HEK293 (cell line): ENCODE results near the gene FUBP1.

Experiments used
- CTCF ChIA-PET: fragments of 350-600 bp; formaldehyde crosslinking; extraction: SDS; loops from one replicate; lab custom pipeline; 2021; ENCODE audit warnings: antibody characterized with exemption; lab: Yijun Ruan, JAX
- POLR2A ChIA-PET: fragments of 300-600 bp; formaldehyde crosslinking; extraction: SDS; loops from one replicate; lab custom pipeline; 2020; ENCODE audit warnings: antibody characterized with exemption, inconsistent platforms; lab: Yijun Ruan, JAX
- H3K27ac ChIP-seq: fragments of 200-500 bp; sonication (Bioruptor generic); 2 replicates; pipeline ENCODE4 v1.5.1; 2014; ENCODE audit warnings: low read depth, low read length, control low read depth, inconsistent platforms; ENCODE audit errors: extremely low read depth
- H3K36me3 ChIP-seq, 2 experiments: fragments of 200-500 bp in 1 of 2; sonication (Bioruptor generic) in 1 of 2; 1 replicate in 1 of 2; 2 replicates in 1 of 2; pipeline ENCODE4 v1.5.1; 2014 to 2017; ENCODE audit warnings: inconsistent platforms in 2 of 2, low read length in 2 of 2; ENCODE audit not compliant: control insufficient read depth in 2 of 2, insufficient read depth in 1 of 2
- H3K4me1 ChIP-seq: fragments of 200-500 bp; sonication (Bioruptor generic); 2 replicates; pipeline ENCODE4 v1.5.1; 2014; ENCODE audit warnings: mild to moderate bottlenecking, low read length, inconsistent platforms; ENCODE audit not compliant: control insufficient read depth, insufficient read depth
- H3K4me3 ChIP-seq: 2 replicates; pipeline ENCODE4 v1.5.1; 2011; ENCODE audit warnings: low read depth, mild to moderate bottlenecking, control low read depth, low read length, moderate library complexity
- H3K9me3 ChIP-seq: fragments of 200-500 bp; sonication (Bioruptor generic); 2 replicates; pipeline ENCODE4 v1.5.1; 2014; ENCODE audit warnings: low read depth, low read length, inconsistent platforms; ENCODE audit not compliant: control insufficient read depth, insufficient read depth
- BCL11B ChIP-seq: fragments of 450-650 bp; formaldehyde crosslinking; IDR thresholded peaks from 2 replicates; pipeline ENCODE4 v1.5.1; 2016; ENCODE audit warnings: low read depth, missing biosample characterization, missing genetic modification characterization
- FEZF1 ChIP-seq: fragments of 450-650 bp; formaldehyde crosslinking; IDR thresholded peaks from 2 replicates; pipeline ENCODE4 v1.5.1; 2016; ENCODE audit warnings: missing biosample characterization, missing genetic modification characterization
- GFI1B ChIP-seq: fragments of 450-650 bp; formaldehyde crosslinking; IDR thresholded peaks from 2 replicates; pipeline ENCODE4 v1.5.1; 2016; ENCODE audit warnings: missing biosample characterization, missing genetic modification characterization
- HOXC10 ChIP-seq: sonication (generic); formaldehyde crosslinking; IDR thresholded peaks from 2 replicates; pipeline ENCODE4 v1.8.1; 2023; ENCODE audit warnings: mild to moderate bottlenecking, missing genetic modification reagents
- HOXD13 ChIP-seq: sonication (generic); formaldehyde crosslinking; IDR thresholded peaks from 2 replicates; pipeline ENCODE4 v1.8.0; 2022; ENCODE audit warnings: missing genetic modification reagents, borderline replicate concordance
- KLF8 ChIP-seq: fragments of 450-650 bp; formaldehyde crosslinking; IDR thresholded peaks from 2 replicates; pipeline ENCODE4 v1.5.1; 2016; ENCODE audit warnings: missing biosample characterization, missing genetic modification characterization
- MZF1 ChIP-seq: fragments of 450-650 bp; formaldehyde crosslinking; IDR thresholded peaks from 2 replicates; pipeline ENCODE4 v1.5.1; 2017; ENCODE audit warnings: missing biosample characterization, missing genetic modification characterization, borderline replicate concordance
- PRDM1 ChIP-seq: fragments of 450-650 bp; formaldehyde crosslinking; IDR thresholded peaks from 2 replicates; pipeline ENCODE4; 2016; ENCODE audit warnings: missing biosample characterization, missing genetic modification characterization
- SCRT1 ChIP-seq: fragments of 450-650 bp; formaldehyde crosslinking; IDR thresholded peaks from 2 replicates; pipeline ENCODE4 v1.5.1; 2016; ENCODE audit warnings: missing biosample characterization, missing genetic modification characterization, borderline replicate concordance
- WT1 ChIP-seq: fragments of 450-650 bp; formaldehyde crosslinking; IDR thresholded peaks from 2 replicates; pipeline ENCODE4 v1.5.1; 2016; ENCODE audit warnings: missing biosample characterization, missing genetic modification characterization
- ZBTB20 ChIP-seq: fragments of 450-650 bp; formaldehyde crosslinking; IDR thresholded peaks from 2 replicates; pipeline ENCODE4 v1.5.1; 2016; ENCODE audit warnings: missing biosample characterization, missing genetic modification characterization
- ZEB2 ChIP-seq: fragments of 450-650 bp; formaldehyde crosslinking; IDR thresholded peaks from 2 replicates; pipeline ENCODE4 v1.5.1; 2016; ENCODE audit warnings: missing biosample characterization, missing genetic modification characterization
- ZNF133 ChIP-seq: fragments of 450-650 bp; formaldehyde crosslinking; IDR thresholded peaks from 2 replicates; pipeline ENCODE4 v1.5.1; 2016; ENCODE audit warnings: missing biosample characterization, missing genetic modification characterization
- ZNF138 ChIP-seq: fragments of 450-650 bp; formaldehyde crosslinking; IDR thresholded peaks from 2 replicates; pipeline ENCODE4 v1.5.1; 2016; ENCODE audit warnings: missing biosample characterization, missing genetic modification characterization, borderline replicate concordance
- ZNF2 ChIP-seq: fragments of 450-650 bp; formaldehyde crosslinking; IDR thresholded peaks from 2 replicates; pipeline ENCODE4 v1.5.1; 2016; ENCODE audit warnings: missing biosample characterization, missing genetic modification characterization
- ZNF248 ChIP-seq: fragments of 450-650 bp; formaldehyde crosslinking; IDR thresholded peaks from 2 replicates; pipeline ENCODE4 v1.5.1; 2017; ENCODE audit warnings: missing biosample characterization, missing genetic modification characterization
- ZNF266 ChIP-seq: fragments of 450-650 bp; formaldehyde crosslinking; IDR thresholded peaks from 2 replicates; pipeline ENCODE4 v1.5.1; 2016; ENCODE audit warnings: missing biosample characterization, missing genetic modification characterization, low read depth
- ZNF311 ChIP-seq: fragments of 450-650 bp; formaldehyde crosslinking; IDR thresholded peaks from 2 replicates; pipeline ENCODE4 v1.5.1; 2017; ENCODE audit warnings: missing biosample characterization, missing genetic modification characterization, borderline replicate concordance
- ZNF48 ChIP-seq: fragments of 450-650 bp; formaldehyde crosslinking; IDR thresholded peaks from 2 replicates; pipeline ENCODE4 v1.5.1; 2016; ENCODE audit warnings: missing biosample characterization, missing genetic modification characterization
- ZNF501 ChIP-seq: fragments of 450-650 bp; formaldehyde crosslinking; IDR thresholded peaks from 2 replicates; pipeline ENCODE4 v1.5.1; 2016; ENCODE audit warnings: missing biosample characterization, missing genetic modification characterization
- ZNF521 ChIP-seq: fragments of 450-650 bp; formaldehyde crosslinking; IDR thresholded peaks from 2 replicates; pipeline ENCODE4 v1.5.1; 2017; ENCODE audit warnings: missing biosample characterization, mild to moderate bottlenecking, missing genetic modification characterization
- ZNF530 ChIP-seq: fragments of 450-650 bp; formaldehyde crosslinking; IDR thresholded peaks from 2 replicates; pipeline ENCODE4 v1.5.1; 2016; ENCODE audit warnings: low read depth, missing biosample characterization, missing genetic modification characterization
- ZNF560 ChIP-seq: fragments of 450-650 bp; formaldehyde crosslinking; IDR thresholded peaks from 2 replicates; pipeline ENCODE4 v1.5.1; 2017; ENCODE audit warnings: missing biosample characterization, missing genetic modification characterization, borderline replicate concordance
- ZNF621 ChIP-seq: fragments of 450-650 bp; formaldehyde crosslinking; IDR thresholded peaks from 2 replicates; pipeline ENCODE4 v1.5.1; 2017; ENCODE audit warnings: missing biosample characterization, missing genetic modification characterization
- ZNF658 ChIP-seq: fragments of 450-650 bp; formaldehyde crosslinking; IDR thresholded peaks from 2 replicates; pipeline ENCODE4; 2016; ENCODE audit warnings: missing biosample characterization, missing genetic modification characterization
- ZNF660 ChIP-seq: fragments of 450-650 bp; IDR thresholded peaks from 2 replicates; pipeline ENCODE4 v1.5.1; 2018; ENCODE audit warnings: missing biosample characterization, mild to moderate bottlenecking, missing genetic modification characterization
- ZNF664 ChIP-seq: fragments of 450-650 bp; formaldehyde crosslinking; IDR thresholded peaks from 2 replicates; pipeline ENCODE4 v1.5.1; 2016; ENCODE audit warnings: missing biosample characterization, missing genetic modification characterization
- ZNF701 ChIP-seq: fragments of 450-650 bp; formaldehyde crosslinking; IDR thresholded peaks from 2 replicates; pipeline ENCODE4 v1.5.1; 2016; ENCODE audit warnings: missing biosample characterization, missing genetic modification characterization
- ZNF707 ChIP-seq: fragments of 450-650 bp; formaldehyde crosslinking; IDR thresholded peaks from 2 replicates; pipeline ENCODE4 v1.5.1; 2016; ENCODE audit warnings: missing biosample characterization, missing genetic modification characterization
- ZNF747 ChIP-seq: fragments of 450-650 bp; formaldehyde crosslinking; IDR thresholded peaks from 2 replicates; pipeline ENCODE4 v1.5.1; 2016; ENCODE audit warnings: missing biosample characterization, missing genetic modification characterization
- ZNF768 ChIP-seq: fragments of 450-650 bp; formaldehyde crosslinking; IDR thresholded peaks from 2 replicates; pipeline ENCODE4 v1.5.1; 2018; ENCODE audit warnings: missing biosample characterization, mild to moderate bottlenecking, missing genetic modification characterization

Gene FUBP1

DNA sequence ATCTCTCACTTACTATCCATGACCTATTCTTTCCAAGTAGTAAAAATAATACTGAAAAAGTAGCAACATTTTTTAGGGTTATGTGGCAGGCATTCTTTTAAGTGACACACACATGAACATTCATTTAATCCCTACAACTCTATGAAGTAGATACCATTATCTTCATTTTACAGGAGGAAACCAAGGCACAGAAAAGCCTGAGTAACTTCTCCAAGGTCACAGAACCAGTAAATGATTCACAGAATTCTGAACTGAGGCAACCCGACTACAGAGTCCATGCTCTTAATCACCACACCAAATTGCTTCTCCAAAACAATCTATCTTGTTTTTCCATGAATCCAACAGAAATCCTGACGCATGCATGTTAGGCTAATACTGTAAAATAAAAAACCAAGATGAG is 17.5 kb downstream of the FUBP1 start:
- POLR2A ChIA-PET = no interaction called here
- peaks cover 85 to 100% of the 10 kb centered on the region in 2 experiments for H3K36me3 ChIP-seq
- H3K4me3 ChIP-seq = no peak overlapping the region
- no peak overlapping the region for H3K27ac ChIP-seq
- no peaks in the 10 kb centered on the region for H3K4me1 ChIP-seq
- no peaks in the 10 kb centered on the region for H3K9me3 ChIP-seq
- TF ChIP-seq ZNF133 (no peak), PRDM1 (tag by site-specific recombination) (no peak), ZNF658 (tag by site-specific recombination) (no peak), ZNF660 (no peak), ZNF747 (tag by site-specific recombination) (no peak), ZNF530 (tag by site-specific recombination) (no peak), ZNF2 (tag by site-specific recombination) (no peak), ZNF621 (tag by site-specific recombination) (no peak), GFI1B (tag by site-specific recombination) (no peak), ZNF501 (tag by site-specific recombination) (no peak), ZNF768 (tag by site-specific recombination) (no peak), HOXC10 (CRISPR knock-in tag) (no peak), ZNF521 (tag by site-specific recombination) (no peak)
- CTCF ChIA-PET = no interaction called here

DNA sequence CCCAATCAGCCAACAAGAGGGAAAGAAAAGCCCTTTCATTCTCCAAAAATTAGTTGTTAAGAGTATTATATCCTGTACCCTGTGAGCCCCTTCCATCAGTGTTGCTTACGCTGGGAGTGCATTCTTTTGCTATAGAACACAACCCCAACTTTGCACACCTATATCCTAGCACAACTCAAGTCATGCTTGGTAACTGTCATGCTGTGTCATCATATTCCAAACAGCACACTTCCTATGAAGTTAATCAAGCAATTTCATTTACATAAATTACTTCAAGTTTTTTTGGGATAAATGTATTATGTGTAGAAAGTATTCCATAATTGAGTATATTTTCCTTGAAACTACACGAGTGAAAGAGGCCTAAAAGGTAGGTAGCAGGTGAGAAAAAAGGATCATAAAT is 20.0 kb downstream of the FUBP1 start:
- H3K4me1 ChIP-seq = no peaks in the 10 kb centered on the region
- TF ChIP-seq FEZF1 (tag by site-specific recombination) (no peak), ZNF664 (tag by site-specific recombination) (no peak), HOXD13 (CRISPR knock-in tag) (no peak), ZBTB20 (tag by site-specific recombination) (no peak), ZEB2 (tag by site-specific recombination) (no peak), ZNF530 (tag by site-specific recombination) (no peak), ZNF248 (tag by site-specific recombination) (no peak), BCL11B (tag by site-specific recombination) (no peak), ZNF266 (tag by site-specific recombination) (no peak), ZNF701 (tag by site-specific recombination) (no peak), ZNF311 (tag by site-specific recombination) (no peak), MZF1 (tag by site-specific recombination) (no peak), ZNF138 (tag by site-specific recombination) (no peak), ZNF48 (tag by site-specific recombination) (no peak)
- peaks cover 86 to 100% of the 10 kb centered on the region in 2 experiments for H3K36me3 ChIP-seq
- POLR2A ChIA-PET = no interaction called here
- H3K4me3 ChIP-seq = no peak overlapping the region
- no peak overlapping the region for H3K27ac ChIP-seq
- no peaks in the 10 kb centered on the region for H3K9me3 ChIP-seq
- CTCF ChIA-PET = no interaction called here

DNA sequence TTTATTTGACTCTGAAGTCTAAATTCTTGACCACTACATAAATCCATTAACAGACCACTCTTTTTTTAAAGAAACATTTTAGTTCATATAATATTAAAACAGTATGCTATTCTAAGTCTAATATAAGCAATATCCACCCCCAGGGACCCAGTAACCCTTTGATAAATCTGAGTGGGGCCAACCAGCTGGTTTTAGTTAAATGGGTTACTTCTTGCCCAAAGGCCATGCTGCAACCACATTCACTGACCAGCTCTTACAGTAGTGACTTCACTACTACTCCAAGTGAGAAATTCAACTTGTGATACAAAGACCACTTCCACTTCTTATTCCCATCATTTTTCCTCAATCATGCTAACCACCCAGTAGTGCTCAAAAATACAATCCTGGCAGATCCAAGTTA is 20.5 kb downstream of the FUBP1 start:
- ChIA-PET POLR2A (no interaction called here), CTCF (no interaction called here)
- no peak overlapping the region for H3K27ac ChIP-seq
- H3K4me1 ChIP-seq = no peaks in the 10 kb centered on the region
- H3K9me3 ChIP-seq = no peaks in the 10 kb centered on the region
- H3K36me3 ChIP-seq = peaks cover 86 to 99% of the 10 kb centered on the region in 2 experiments
- TF ChIP-seq ZEB2 (tag by site-specific recombination) = no peak
- TF ChIP-seq WT1 (tag by site-specific recombination) = no peak
- no peak for TF ChIP-seq KLF8 (tag by site-specific recombination)
- TF ChIP-seq ZNF707 (tag by site-specific recombination) = no peak
- no peak for TF ChIP-seq ZNF560 (tag by site-specific recombination)
- TF ChIP-seq SCRT1 (tag by site-specific recombination) = no peak
- no peak overlapping the region for H3K4me3 ChIP-seq
